ENCODE results near the gene CATSPERE.

DNA sequence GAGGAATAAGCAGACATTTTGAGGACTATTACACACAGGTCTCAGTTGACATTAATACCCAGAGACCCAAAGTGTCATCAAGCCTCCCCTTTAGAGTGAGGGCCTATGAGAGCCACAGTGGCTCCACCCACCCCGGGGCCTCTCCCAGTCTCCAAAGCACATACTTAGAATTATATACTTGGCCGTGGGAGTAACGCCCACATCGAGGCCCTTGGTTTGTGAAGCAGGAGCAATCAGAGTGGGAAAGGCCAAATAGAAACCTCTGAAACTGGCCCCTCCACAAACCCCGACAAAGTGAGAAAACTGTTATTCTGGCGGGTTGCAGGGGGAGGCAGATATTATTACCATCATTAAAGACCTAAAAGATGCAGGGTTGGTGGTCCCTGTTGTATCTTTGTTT lies 184.8 kb downstream of the CATSPERE start:
- TF ChIP-seq, protein P1, sequence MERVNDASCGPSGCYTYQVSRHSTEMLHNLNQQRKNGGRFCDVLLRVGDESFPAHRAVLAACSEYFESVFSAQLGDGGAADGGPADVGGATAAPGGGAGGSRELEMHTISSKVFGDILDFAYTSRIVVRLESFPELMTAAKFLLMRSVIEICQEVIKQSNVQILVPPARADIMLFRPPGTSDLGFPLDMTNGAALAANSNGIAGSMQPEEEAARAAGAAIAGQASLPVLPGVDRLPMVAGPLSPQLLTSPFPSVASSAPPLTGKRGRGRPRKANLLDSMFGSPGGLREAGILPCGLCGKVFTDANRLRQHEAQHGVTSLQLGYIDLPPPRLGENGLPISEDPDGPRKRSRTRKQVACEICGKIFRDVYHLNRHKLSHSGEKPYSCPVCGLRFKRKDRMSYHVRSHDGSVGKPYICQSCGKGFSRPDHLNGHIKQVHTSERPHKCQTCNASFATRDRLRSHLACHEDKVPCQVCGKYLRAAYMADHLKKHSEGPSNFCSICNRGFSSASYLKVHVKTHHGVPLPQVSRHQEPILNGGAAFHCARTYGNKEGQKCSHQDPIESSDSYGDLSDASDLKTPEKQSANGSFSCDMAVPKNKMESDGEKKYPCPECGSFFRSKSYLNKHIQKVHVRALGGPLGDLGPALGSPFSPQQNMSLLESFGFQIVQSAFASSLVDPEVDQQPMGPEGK (CRISPR knock-in tag; IDR thresholded peaks at IDR 0.05; ENCODE audit: borderline replicate concordance), result no peak
- TF ChIP-seq, protein P2, sequence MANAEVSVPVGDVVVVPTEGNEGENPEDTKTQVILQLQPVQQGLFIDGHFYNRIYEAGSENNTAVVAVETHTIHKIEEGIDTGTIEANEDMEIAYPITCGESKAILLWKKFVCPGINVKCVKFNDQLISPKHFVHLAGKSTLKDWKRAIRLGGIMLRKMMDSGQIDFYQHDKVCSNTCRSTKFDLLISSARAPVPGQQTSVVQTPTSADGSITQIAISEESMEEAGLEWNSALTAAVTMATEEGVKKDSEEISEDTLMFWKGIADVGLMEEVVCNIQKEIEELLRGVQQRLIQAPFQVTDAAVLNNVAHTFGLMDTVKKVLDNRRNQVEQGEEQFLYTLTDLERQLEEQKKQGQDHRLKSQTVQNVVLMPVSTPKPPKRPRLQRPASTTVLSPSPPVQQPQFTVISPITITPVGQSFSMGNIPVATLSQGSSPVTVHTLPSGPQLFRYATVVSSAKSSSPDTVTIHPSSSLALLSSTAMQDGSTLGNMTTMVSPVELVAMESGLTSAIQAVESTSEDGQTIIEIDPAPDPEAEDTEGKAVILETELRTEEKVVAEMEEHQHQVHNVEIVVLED (CRISPR knock-in tag; IDR thresholded peaks at IDR 0.05), result no peak
- TF ChIP-seq TEAD4 (IDR thresholded peaks at IDR 0.05; ENCODE audit: low read length) (no peak), TEAD4 (CRISPR knock-in tag; IDR thresholded peaks at IDR 0.05; ENCODE audit: borderline replicate concordance) (no peak), NCOR1 (IDR thresholded peaks at IDR 0.05) (no peak), RBM34 (IDR thresholded peaks at IDR 0.05; ENCODE audit: borderline replicate concordance, insufficient read depth, low read length) (no peak)
- TF ChIP-seq, protein P3, sequence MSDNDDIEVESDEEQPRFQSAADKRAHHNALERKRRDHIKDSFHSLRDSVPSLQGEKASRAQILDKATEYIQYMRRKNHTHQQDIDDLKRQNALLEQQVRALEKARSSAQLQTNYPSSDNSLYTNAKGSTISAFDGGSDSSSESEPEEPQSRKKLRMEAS (CRISPR knock-in tag; IDR thresholded peaks at IDR 0.05), result no peak
